Central memory CD4-positive, alpha-beta T cell (primary cell): ENCODE data around the gene TIMMDC1.
"Not testable (repeated sequence)": the region's sequence is repeated elsewhere in the genome, so short reads cannot be mapped to it uniquely, and the experiment has no call there.

Experiments used
- DNase-seq: peaks from one replicate; pipeline ENCODE4 v3.0.0; 2022

Gene TIMMDC1

DNA sequence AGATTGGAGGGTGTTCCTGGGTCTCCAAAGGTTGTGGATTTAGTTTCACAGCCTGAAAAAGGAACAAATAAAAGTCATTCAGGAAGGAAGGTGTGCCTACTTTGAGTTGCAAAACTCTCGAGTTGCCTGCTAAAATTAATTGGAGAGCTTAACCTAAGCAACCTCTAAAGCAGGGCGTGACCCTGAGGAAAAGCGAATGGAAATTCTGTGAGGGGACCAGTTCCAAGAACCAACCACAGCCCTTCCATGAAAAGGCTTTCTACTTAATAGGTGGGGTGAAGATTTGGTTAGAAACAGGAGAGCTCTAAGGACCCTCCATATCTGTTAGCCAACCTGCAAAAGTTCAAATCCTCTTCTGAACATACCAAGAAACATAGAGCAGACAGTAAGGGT lies 59.5 kb downstream of the TIMMDC1 start:
- no peak for DNase-seq

DNA sequence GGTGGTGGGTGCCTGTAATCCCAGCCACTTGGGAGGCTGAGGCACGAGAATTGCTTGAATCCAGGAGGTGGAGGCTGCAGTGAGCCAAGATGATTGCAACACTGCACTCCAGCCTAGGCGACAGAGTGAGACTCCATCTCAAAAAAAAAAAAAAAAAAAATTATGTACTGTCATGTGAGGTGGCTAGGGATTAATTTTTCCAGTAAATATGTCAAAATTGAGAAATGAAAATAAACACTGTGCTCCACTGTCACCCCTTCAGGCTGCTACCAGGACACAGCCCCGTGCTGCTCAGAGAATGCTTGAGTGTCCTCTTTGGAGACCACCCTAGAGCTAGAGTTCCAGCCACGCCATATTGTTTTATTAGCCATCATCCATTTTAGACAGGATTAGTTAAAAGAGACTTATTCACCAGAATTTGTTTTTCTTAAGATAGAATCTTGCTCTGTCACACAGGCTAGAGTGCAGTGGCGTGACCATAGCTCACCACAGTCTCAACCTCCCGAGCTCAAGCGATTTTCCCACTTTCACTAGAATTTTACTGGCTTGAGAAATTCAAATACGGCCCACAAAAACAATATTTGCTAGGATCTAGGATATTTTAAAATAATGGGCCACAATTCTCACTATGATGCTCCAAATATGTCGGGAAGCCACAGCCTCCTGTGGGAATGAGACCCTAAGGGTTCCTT lies 60.4 kb downstream of the TIMMDC1 start:
- DNase-seq, result no peak

GRCh38 chr3:119559441-119559963 lies 61.2 kb downstream of the TIMMDC1 start, which contains the start of gene CD80:
Gene CD80, minus strand, starts transcription at chr3:119559614. Its CDS starts 1,886 bp downstream, at chr3:119557728.
- DNase-seq, result peak; percentile 46

DNA sequence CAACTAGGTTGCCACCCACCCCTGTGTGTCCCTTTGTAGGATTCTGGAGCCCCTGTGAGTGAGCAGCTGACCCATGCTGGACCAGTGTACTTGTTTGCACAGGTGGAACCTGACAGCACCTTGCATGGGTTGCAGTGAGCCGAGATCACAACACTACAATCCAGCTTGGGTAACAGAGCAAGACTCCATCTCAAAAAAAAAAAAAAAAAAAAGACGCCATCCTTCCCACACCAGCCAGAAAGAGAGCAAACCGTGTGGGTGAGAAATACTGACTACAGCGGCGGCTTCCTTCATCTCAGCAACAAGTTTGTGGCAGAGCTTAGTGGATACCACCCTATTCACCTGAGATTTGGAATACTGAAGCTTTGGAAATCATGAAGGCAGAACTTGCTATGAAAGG lies 61.8 kb downstream of the TIMMDC1 start:
- no peak for DNase-seq

- peak; percentile 57 for DNase-seq
Measured at GRCh38 chr3:119562307-119562961, 64.1 kb downstream of the TIMMDC1 start.

DNA sequence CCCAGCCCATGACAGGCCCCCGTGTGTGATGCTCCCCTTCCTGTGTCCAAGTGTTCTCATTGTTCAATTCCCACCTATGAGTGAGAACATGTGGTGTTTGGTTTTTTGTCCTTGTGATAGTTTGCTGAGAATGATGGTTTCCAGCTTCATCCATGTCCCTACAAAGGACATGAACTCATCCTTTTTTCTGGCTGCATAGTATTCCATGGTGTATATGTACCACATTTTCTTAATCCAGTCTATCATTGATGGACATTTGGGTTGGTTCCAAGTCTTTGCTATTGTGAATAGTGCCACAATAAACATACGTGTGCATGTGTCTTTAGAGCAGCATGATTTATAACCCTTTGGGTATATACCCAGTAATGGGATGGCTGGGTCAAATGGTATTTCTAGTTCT lies 65.0 kb downstream of the TIMMDC1 start:
- DNase-seq, result not testable (repeated sequence)

GRCh38 chr3:119569156-119569555 lies 70.8 kb downstream of the TIMMDC1 start:
- no peak for DNase-seq

GRCh38 chr3:119570229-119570628 lies 71.9 kb downstream of the TIMMDC1 start:
- DNase-seq, result no peak

- DNase-seq, result no peak
Measured at GRCh38 chr3:119571230-119571629, 72.9 kb downstream of the TIMMDC1 start.

DNA sequence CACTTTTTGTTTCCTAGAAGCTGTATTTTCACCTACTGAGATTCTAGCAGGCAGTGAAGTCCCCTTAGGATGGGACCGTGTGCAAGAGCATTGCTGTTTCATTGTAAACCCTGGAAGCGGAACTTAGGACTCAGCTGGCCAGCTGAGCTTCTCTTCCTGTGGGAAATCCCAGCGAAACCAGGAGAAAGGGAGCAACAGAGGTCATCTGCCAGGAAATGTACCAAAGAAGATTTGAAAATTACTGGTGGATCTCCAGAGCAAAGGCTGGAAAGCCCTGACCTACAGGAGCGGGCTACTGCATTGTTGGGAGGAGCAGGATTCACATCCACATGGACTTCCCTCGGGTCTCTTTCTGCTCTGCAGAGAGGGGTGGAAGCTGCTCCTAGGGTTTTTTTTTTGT lies 73.3 kb downstream of the TIMMDC1 start:
- no peak for DNase-seq
